GM18499 (cell line): ENCODE results near the gene IFNG.

Experiments
- ATAC-seq: cut with Tn5 transposase; IDR thresholded peaks from one replicate; pipeline ENCODE4 v1.9.1; 2021; ENCODE audit warnings: moderate number of reproducible peaks; ENCODE audit not compliant: insufficient read depth, unreplicated experiment

IFNG gene

DNA sequence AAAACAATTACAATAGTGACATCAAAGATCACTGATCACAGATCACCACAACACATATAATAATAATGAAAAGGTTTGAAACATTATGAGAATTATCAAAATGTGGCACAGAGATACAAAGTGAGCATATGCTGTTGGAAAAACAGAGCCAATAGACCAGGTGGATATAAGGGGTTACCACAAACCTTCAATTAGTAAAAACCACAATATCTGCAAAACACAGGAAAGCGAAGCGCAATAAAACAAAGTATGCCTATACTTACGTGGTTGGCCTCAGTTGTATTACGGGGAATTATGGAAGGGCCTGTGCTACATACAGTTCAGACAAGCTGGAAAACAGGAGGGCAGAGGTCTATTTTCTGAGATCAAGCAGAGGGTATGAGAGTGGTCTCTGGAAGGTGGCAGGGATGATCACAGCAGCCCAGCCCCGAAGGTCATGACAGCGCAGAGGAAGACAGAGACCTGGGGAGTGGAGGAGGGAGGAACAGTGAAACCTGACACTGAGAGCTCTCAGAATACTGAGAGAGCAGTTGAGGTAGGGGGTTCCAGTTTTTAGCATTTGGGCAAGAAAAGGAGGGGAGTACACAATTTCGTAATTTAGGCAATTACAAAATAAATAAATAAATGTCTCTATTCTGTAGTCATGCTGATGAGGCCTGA is 41.3 kb downstream of the IFNG start:
- ATAC-seq: no peak

GRCh38 chr12:68117661-68118060 is 41.9 kb downstream of the IFNG start:
- ATAC-seq: no peak

DNA sequence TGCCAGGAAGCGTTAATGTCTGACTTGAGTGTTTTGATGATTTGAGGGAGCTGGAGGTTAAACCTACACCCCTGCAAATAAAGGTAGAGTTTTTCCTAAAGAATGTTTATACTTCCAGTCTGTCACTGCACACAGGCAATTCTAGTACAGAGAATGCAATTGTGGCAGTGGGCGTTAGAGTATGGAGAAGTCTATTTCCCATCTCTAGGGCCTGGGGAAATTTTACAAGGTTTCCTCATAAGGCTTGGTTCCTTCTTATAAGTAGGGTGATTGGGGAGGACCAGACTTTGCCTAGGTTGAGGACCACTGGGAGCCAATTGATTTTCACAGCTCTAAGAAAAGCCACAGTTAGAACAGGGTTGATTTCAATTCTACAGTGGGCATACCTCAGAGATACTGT is 44.3 kb downstream of the IFNG start:
- no peak for ATAC-seq

- no peak for ATAC-seq
These were observed 44.9 kb downstream of the IFNG start for GRCh38 chr12:68114606-68115005.

- ATAC-seq: no peak
These were observed 45.9 kb downstream of the IFNG start for GRCh38 chr12:68113644-68114043.

GRCh38 chr12:68111995-68112394 is 47.5 kb downstream of the IFNG start:
- no peak for ATAC-seq

DNA sequence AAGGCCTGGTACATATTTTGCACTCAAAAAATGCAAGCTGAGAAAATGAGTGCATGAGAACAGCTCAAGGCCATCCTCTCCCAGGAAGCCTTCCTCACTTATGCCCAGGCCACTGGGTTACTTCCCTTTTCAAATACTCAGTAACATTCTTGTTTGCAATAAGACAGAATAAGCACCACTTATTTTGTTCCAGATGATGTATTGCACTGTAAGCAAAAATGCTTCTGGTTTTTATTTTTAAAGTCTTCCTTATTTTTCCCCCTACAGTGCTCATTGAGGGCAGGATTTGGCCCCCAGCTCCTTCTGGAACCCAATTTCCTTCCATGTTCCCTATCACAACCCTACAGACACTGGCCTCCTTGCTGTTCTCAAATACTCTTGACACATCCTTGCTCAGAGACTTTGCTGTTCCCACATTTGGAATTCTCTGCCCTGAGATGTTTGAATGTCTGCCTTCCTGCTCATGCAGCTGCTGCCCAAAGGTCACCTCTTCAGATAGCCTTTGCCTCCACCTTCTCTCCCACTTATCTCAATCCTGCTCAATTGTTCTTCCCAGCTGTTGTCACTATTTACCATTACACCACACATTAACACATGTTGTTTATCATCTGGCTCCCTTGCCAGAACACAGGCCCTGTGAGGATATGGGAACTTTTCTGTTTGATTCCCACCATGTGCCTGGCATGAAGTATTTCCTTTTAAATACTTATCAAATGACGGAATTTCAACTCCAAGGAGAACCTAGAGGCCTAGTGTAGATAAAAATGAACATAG is 49.9 kb downstream of the IFNG start:
- ATAC-seq: no peak

DNA sequence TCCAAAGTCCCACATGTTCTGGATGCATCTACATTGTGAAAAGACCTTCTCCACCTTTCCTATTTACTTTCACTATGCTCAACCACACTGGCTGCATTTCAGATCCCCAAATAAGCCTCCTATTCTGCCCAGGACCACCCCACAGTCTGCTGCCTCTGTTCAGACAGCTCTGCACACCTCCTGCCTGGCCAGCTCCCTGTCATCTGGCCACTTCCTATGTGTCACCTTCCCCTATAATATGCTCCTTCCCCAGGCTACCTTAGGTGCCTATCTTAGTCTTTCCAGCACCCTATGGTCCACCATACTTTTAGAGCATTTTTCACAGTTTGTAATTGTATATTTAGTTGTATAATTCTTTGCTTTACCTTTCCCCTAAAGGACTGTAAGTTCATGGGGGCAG is 50.5 kb downstream of the IFNG start:
- no peak for ATAC-seq

GRCh38 chr12:68106660-68107059 is 52.9 kb downstream of the IFNG start:
- ATAC-seq: no peak

- no peak for ATAC-seq
These were observed 53.4 kb downstream of the IFNG start for GRCh38 chr12:68106160-68106559.
